A549 (cell line): Measurements from ENCODE around the gene NCOA1.

ENCODE experiments used
- CEBPB ChIP-seq, 2 experiments: fragments of >200 bp in 1 of 2; sonication (Bioruptor Twin) in 1 of 2; formaldehyde crosslinking in 1 of 2; IDR thresholded peaks; 2 replicates each; pipeline ENCODE4 v1.6.1; 2012 to 2016
- CHD2 ChIP-seq: fragments of 150-350 bp; IDR thresholded peaks from 2 replicates; pipeline ENCODE4 v1.6.1; 2014; ENCODE audit warnings: low read length; ENCODE audit not compliant: partially characterized antibody
- CTCF ChIP-seq: fragments of >200 bp; sonication (Bioruptor Twin); formaldehyde crosslinking; IDR thresholded peaks from 3 replicates; pipeline ENCODE4 v1.5.1; 2016
- MAX ChIP-seq: IDR thresholded peaks from 2 replicates; pipeline ENCODE4 v1.6.1; 2012
- POLR2A ChIP-seq: IDR thresholded peaks from 2 replicates; pipeline ENCODE4 v1.6.1; 2012; ENCODE audit warnings: mild to moderate bottlenecking, low read length
- POLR2AphosphoS2 ChIP-seq: conservative IDR thresholded peaks from 2 replicates; pipeline ENCODE4 v1.6.1; 2012; ENCODE audit warnings: low read length, improper control_type of control experiment, inconsistent platforms
- RAD21 ChIP-seq, 2 experiments: fragments of >200 bp in 1 of 2; sonication (Bioruptor Twin) in 1 of 2; formaldehyde crosslinking in 1 of 2; IDR thresholded peaks in 1 of 2; conservative IDR thresholded peaks in 1 of 2; 2 replicates in 1 of 2; 3 replicates in 1 of 2; pipeline ENCODE4 v1.6.1; 2012 to 2018; ENCODE audit warnings: inconsistent platforms in 1 of 2
- RCOR1 ChIP-seq: fragments of 150-350 bp; IDR thresholded peaks from 2 replicates; pipeline ENCODE4 v1.6.1; 2014; ENCODE audit warnings: antibody characterized with exemption, low read length, low read depth
- SMC3 ChIP-seq: fragments of >200 bp; sonication (Bioruptor Twin); formaldehyde crosslinking; IDR thresholded peaks from 3 replicates; pipeline ENCODE4 v1.6.1; 2018; ENCODE audit warnings: inconsistent platforms
- ZFP36 ChIP-seq: fragments of 450-650 bp; IDR thresholded peaks from 2 replicates; pipeline ENCODE4 v1.6.1; 2014; ENCODE audit warnings: borderline replicate concordance; ENCODE audit not compliant: partially characterized antibody

- TF ChIP-seq CTCF (no peak), RAD21 (conservative IDR thresholded peaks at IDR 0.05 in 1 of 2, IDR thresholded peaks at IDR 0.05 in 1 of 2) (no peak), MAX (no peak), CHD2 (no peak), SMC3 (no peak), POLR2A (no peak), CEBPB (IDR thresholded peaks at IDR 0.05) (no peak), RCOR1 (no peak), ZFP36 (no peak), POLR2AphosphoS2 (no peak)
These were observed 217.6 kb downstream of the NCOA1 start for GRCh38 chr2:24708537-24709152.
